Kidney epithelial cell (primary cell): ENCODE measurements around the gene DTX1. TPM values are rescaled to one million over a fixed set of nuclear protein-coding genes. Genes with fewer than 3 reads are reported as not detected.

Experiments used
- DNase-seq: peaks from one replicate; pipeline ENCODE4 v3.0.0-alpha.2; 2010; ENCODE audit warnings: low read depth
- H3K27me3 ChIP-seq: 2 replicates; pipeline ENCODE4 v1.6.0; 2011; ENCODE audit warnings: low read length; ENCODE audit not compliant: control insufficient read depth, insufficient read depth
- H3K36me3 ChIP-seq: 2 replicates; pipeline ENCODE4 v1.5.1; 2011; ENCODE audit warnings: low read length; ENCODE audit not compliant: control insufficient read depth, insufficient read depth
- H3K4me3 ChIP-seq: 2 replicates; pipeline ENCODE4 v1.5.1; 2011; ENCODE audit warnings: low read depth, mild to moderate bottlenecking, control low read depth, low read length
- total RNA-seq: library from RNA; depleted of rRNA; stranded (reverse); fragments of >200 nt; gene quantifications from 2 replicates; pipeline ENCODE4 v1.2.3, GENCODE V29; 2015
- TF ChIP-seq, protein P1 (sequence below): IDR thresholded peaks from 2 replicates; pipeline ENCODE4 v1.5.1; 2011; ENCODE audit warnings: mild to moderate bottlenecking, moderate library complexity, low read length, control low read depth, inconsistent platforms; ENCODE audit not compliant: insufficient read depth, poor library complexity, severe bottlenecking

Gene DTX1
- total RNA-seq, 1 donor from 2014 or later, result 1.8 TPM

GRCh38 chr12:113092607-113093408 lies 36.3 kb downstream of the DTX1 start:
- H3K4me3 ChIP-seq, result no peak overlapping the region
- H3K36me3 ChIP-seq, result no peaks in the 10 kb centered on the region
- TF ChIP-seq, protein P1, sequence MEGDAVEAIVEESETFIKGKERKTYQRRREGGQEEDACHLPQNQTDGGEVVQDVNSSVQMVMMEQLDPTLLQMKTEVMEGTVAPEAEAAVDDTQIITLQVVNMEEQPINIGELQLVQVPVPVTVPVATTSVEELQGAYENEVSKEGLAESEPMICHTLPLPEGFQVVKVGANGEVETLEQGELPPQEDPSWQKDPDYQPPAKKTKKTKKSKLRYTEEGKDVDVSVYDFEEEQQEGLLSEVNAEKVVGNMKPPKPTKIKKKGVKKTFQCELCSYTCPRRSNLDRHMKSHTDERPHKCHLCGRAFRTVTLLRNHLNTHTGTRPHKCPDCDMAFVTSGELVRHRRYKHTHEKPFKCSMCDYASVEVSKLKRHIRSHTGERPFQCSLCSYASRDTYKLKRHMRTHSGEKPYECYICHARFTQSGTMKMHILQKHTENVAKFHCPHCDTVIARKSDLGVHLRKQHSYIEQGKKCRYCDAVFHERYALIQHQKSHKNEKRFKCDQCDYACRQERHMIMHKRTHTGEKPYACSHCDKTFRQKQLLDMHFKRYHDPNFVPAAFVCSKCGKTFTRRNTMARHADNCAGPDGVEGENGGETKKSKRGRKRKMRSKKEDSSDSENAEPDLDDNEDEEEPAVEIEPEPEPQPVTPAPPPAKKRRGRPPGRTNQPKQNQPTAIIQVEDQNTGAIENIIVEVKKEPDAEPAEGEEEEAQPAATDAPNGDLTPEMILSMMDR, result peak; percentile 20
- DNase-seq, result no peak
- peaks cover 23% of the 10 kb centered on the region for H3K27me3 ChIP-seq

GRCh38 chr12:113093409-113094101 lies 37.0 kb downstream of the DTX1 start:
- Histone ChIP-seq H3K4me3 (no peak overlapping the region), H3K36me3 (no peaks in the 10 kb centered on the region), H3K27me3 (peaks cover 21% of the 10 kb centered on the region)
- DNase-seq, result no peak
- TF ChIP-seq, protein P1, result no peak

- TF ChIP-seq, protein P1, result no peak
- no peaks in the 10 kb centered on the region for H3K36me3 ChIP-seq
- no peak overlapping the region for H3K4me3 ChIP-seq
Measured at GRCh38 chr12:113094738-113095137, 38.2 kb downstream of the DTX1 start.

DNA sequence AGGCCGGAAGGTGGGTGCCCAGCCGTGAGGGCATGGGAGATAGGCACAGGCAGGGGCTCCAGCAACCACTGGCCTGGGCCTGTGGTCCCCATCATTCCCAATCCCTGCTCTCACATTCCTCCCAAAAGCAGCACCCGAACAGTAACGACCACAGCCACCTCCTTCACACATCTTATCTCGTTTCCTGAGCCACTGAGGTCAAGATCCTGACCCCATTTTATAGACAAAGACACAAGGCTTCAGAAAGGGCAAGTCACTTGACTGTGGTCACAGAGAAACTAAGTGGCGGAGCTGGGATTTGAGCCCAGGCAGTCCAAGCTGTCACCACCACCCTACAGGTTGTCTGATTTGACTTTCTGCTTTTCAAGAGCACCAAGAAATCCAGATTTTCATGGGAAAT lies 38.9 kb downstream of the DTX1 start:
- TF ChIP-seq, protein P1, result no peak
- peaks cover 19% of the 10 kb centered on the region for H3K27me3 ChIP-seq
- DNase-seq, result no peak
- H3K36me3 ChIP-seq, result no peaks in the 10 kb centered on the region
- H3K4me3 ChIP-seq, result no peak overlapping the region

More at GRCh38 chr12:113094738-113095137, 38.2 kb downstream of the DTX1 start:
- peaks cover 19% of the 10 kb centered on the region for H3K27me3 ChIP-seq
- DNase-seq, result no peak

GRCh38 chr12:113096675-113097461 lies 40.3 kb downstream of the DTX1 start:
- TF ChIP-seq, protein P1, result no peak
- H3K27me3 ChIP-seq, result peaks cover 11% of the 10 kb centered on the region

More at GRCh38 chr12:113096675-113097461, 40.3 kb downstream of the DTX1 start:
- H3K36me3 ChIP-seq, result no peaks in the 10 kb centered on the region
- DNase-seq, result no peak
- no peak overlapping the region for H3K4me3 ChIP-seq
